WTC11 (cell line): ENCODE results near the gene TECRL. TPM values are rescaled to one million over a fixed set of nuclear protein-coding genes. Genes with fewer than 3 reads are reported as not detected.

Source experiments
- ATAC-seq: fragments of 200-7000 bp; cut with Tn5 transposase; 2 replicates; pipeline ENCODE4 v1.10.0; 2021; ENCODE audit warnings: mild to moderate bottlenecking, moderate library complexity
- CTCF ChIA-PET: fragments of 300-600 bp; sonication (Branson Sonifier 250); formaldehyde crosslinking; loops from one replicate; lab custom pipeline; 2021; ENCODE audit warnings: antibody characterized with exemption; lab: Charles Lee
- POLR2A ChIA-PET: fragments of 350-600 bp; sonication (Branson Sonifier 250); formaldehyde crosslinking; loops from one replicate; lab custom pipeline; 2021; ENCODE audit warnings: antibody characterized with exemption; lab: Charles Lee
- DNase-seq: peaks from one replicate; pipeline ENCODE4 v3.0.0; 2021; ENCODE audit warnings: low spot score
- H3K27ac Mint-ChIP-seq: 2 replicates; pipeline ENCODE4 v1.8.0; 2021; ENCODE audit warnings: mixed read lengths
- H3K27me3 Mint-ChIP-seq: 2 replicates; pipeline ENCODE4 v1.8.0; 2021; ENCODE audit warnings: low read depth, mild to moderate bottlenecking, moderate library complexity, mixed read lengths
- H3K36me3 Mint-ChIP-seq: 2 replicates; pipeline ENCODE4 v1.8.0; 2021; ENCODE audit warnings: mixed read lengths
- H3K4me1 Mint-ChIP-seq: 2 replicates; pipeline ENCODE4 v1.8.0; 2022; ENCODE audit warnings: mixed read lengths
- H3K4me3 Mint-ChIP-seq: 2 replicates; pipeline ENCODE4 v1.8.0; 2021; ENCODE audit warnings: mild to moderate bottlenecking, moderate library complexity, mixed read lengths
- H3K9me3 Mint-ChIP-seq: 2 replicates; pipeline ENCODE4 v1.8.0; 2021; ENCODE audit warnings: mixed read lengths
- CDX4 ChIP-seq: fragments of 250-450 bp; sonication (Bioruptor Pico); IDR thresholded peaks from 2 replicates; pipeline ENCODE4 v1.9.0; 2021; ENCODE audit warnings: moderate library complexity, mild to moderate bottlenecking, inconsistent platforms, borderline replicate concordance
- CREB1 ChIP-seq: sonication (generic); formaldehyde crosslinking; IDR thresholded peaks from 2 replicates; pipeline ENCODE4 v1.8.0; 2023; ENCODE audit warnings: mild to moderate bottlenecking, missing genetic modification reagents
- ELF4 ChIP-seq: sonication (generic); formaldehyde crosslinking; IDR thresholded peaks from 2 replicates; pipeline ENCODE4 v1.8.1; 2022; ENCODE audit warnings: low read depth, mild to moderate bottlenecking, moderate library complexity, missing genetic modification reagents
- ESRRA ChIP-seq: sonication (generic); formaldehyde crosslinking; IDR thresholded peaks from 2 replicates; pipeline ENCODE4 v1.8.1; 2022; ENCODE audit warnings: mild to moderate bottlenecking, missing genetic modification reagents, borderline replicate concordance
- GABPB1 ChIP-seq: sonication (generic); formaldehyde crosslinking; IDR thresholded peaks from 2 replicates; pipeline ENCODE4 v1.8.1; 2023; ENCODE audit warnings: mild to moderate bottlenecking, missing genetic modification reagents
- GRHL2 ChIP-seq: fragments of 250-450 bp; sonication (Bioruptor Pico); IDR thresholded peaks from 2 replicates; pipeline ENCODE4 v1.8.0; 2022; ENCODE audit warnings: mild to moderate bottlenecking, moderate library complexity; ENCODE audit not compliant: insufficient replicate concordance, severe bottlenecking
- HMGA2 ChIP-seq: fragments of 250-450 bp; sonication (Bioruptor Pico); IDR thresholded peaks from 2 replicates; pipeline ENCODE4 v1.4.0; 2021; ENCODE audit warnings: mild to moderate bottlenecking, moderate library complexity
- JUN ChIP-seq: sonication (generic); formaldehyde crosslinking; IDR thresholded peaks from 2 replicates; pipeline ENCODE4 v1.8.0; 2023; ENCODE audit warnings: mild to moderate bottlenecking, missing genetic modification reagents
- KAT7 ChIP-seq: sonication (generic); formaldehyde crosslinking; IDR thresholded peaks from 2 replicates; pipeline ENCODE4 v1.8.1; 2023; ENCODE audit warnings: missing genetic modification reagents, mild to moderate bottlenecking, borderline replicate concordance
- NR2C2 ChIP-seq: sonication (generic); formaldehyde crosslinking; IDR thresholded peaks from 2 replicates; pipeline ENCODE4 v1.8.0; 2022; ENCODE audit warnings: mild to moderate bottlenecking, missing genetic modification reagents
- NR3C1 ChIP-seq: sonication (generic); formaldehyde crosslinking; conservative IDR thresholded peaks from 2 replicates; pipeline ENCODE4 v1.8.1; 2023; ENCODE audit warnings: low read depth, mild to moderate bottlenecking, missing genetic modification reagents
- RELA ChIP-seq: sonication (generic); formaldehyde crosslinking; IDR thresholded peaks from 2 replicates; pipeline ENCODE4 v1.8.1; 2022; ENCODE audit warnings: missing genetic modification reagents, mild to moderate bottlenecking, borderline replicate concordance
- STAT6 ChIP-seq: sonication (generic); formaldehyde crosslinking; conservative IDR thresholded peaks from 2 replicates; pipeline ENCODE4 v1.8.1; 2023; ENCODE audit warnings: mild to moderate bottlenecking, low read depth, missing genetic modification reagents, moderate library complexity
- TP53 ChIP-seq: sonication (generic); formaldehyde crosslinking; IDR thresholded peaks from 2 replicates; pipeline ENCODE4 v1.8.1; 2023; ENCODE audit warnings: mild to moderate bottlenecking, missing genetic modification reagents
- ZBTB43 ChIP-seq: sonication (generic); formaldehyde crosslinking; IDR thresholded peaks from 2 replicates; pipeline ENCODE4 v1.8.1; 2023; ENCODE audit warnings: mild to moderate bottlenecking, missing genetic modification reagents
- ZNF423 ChIP-seq: fragments of 250-450 bp; sonication (Bioruptor Pico); IDR thresholded peaks from 2 replicates; pipeline ENCODE4 v2.1.2; 2022; ENCODE audit warnings: mild to moderate bottlenecking, moderate library complexity
- ZNF425 ChIP-seq: fragments of 250-450 bp; sonication (Bioruptor Pico); conservative IDR thresholded peaks from 2 replicates; pipeline ENCODE4 v1.9.0; 2021; ENCODE audit warnings: mild to moderate bottlenecking
- total RNA-seq: library from RNA; stranded (reverse); gene quantifications from 3 replicates; pipeline ENCODE4 v1.2.3, GENCODE V29; 2021

Gene TECRL
- total RNA-seq, 1 experiment from 2014 or later, result not detected

GRCh38 chr4:64388252-64388651 is 21.0 kb downstream of the TECRL start:
- Mint-ChIP-seq H3K4me1 (no peaks in the 10 kb centered on the region), H3K4me3 (no peak overlapping the region), H3K27me3 (no peaks in the 10 kb centered on the region), H3K36me3 (no peaks in the 10 kb centered on the region), H3K9me3 (no peaks in the 10 kb centered on the region), H3K27ac (no peak overlapping the region)
- ATAC-seq, result no peak
- no peak for DNase-seq
- CTCF ChIA-PET, result no interaction called here
- TF ChIP-seq GABPB1 (CRISPR knock-in tag) (no peak), ZBTB43 (CRISPR knock-in tag) (no peak), NR2C2 (no peak), GRHL2 (CRISPR knock-in tag) (no peak), ZNF425 (no peak), RELA (CRISPR knock-in tag) (no peak), TP53 (CRISPR knock-in tag) (no peak), KAT7 (no peak), HMGA2 (CRISPR knock-in tag) (no peak), NR3C1 (no peak), CDX4 (CRISPR knock-in tag) (no peak), JUN (CRISPR knock-in tag) (no peak), ELF4 (CRISPR knock-in tag) (no peak)
- POLR2A ChIA-PET, result no interaction called here

- DNase-seq, result no peak
- H3K9me3 Mint-ChIP-seq, result no peaks in the 10 kb centered on the region
- no peak overlapping the region for H3K27ac Mint-ChIP-seq
- H3K36me3 Mint-ChIP-seq, result no peaks in the 10 kb centered on the region
- POLR2A ChIA-PET, result no interaction called here
- no peaks in the 10 kb centered on the region for H3K27me3 Mint-ChIP-seq
- no peak overlapping the region for H3K4me3 Mint-ChIP-seq
- CTCF ChIA-PET, result no interaction called here
- ATAC-seq, result no peak
- H3K4me1 Mint-ChIP-seq, result no peaks in the 10 kb centered on the region
- TF ChIP-seq NR2C2 (no peak), STAT6 (no peak), ESRRA (no peak), CREB1 (CRISPR knock-in tag) (no peak), ZNF423 (CRISPR knock-in tag) (no peak)
- TF ChIP-seq, all 79 proteins: peak for 0
Observed at GRCh38 chr4:64385220-64385619, 24.0 kb downstream of the TECRL start.
